Rectal smooth muscle tissue (tissue), 1 donor: ENCODE measurements around the gene MBD5.

Source experiments
- H3K27ac ChIP-seq: one replicate; pipeline ENCODE4 v1.7.0; 2013; ENCODE audit warnings: low read depth, low read length, inconsistent platforms
- H3K27me3 ChIP-seq: one replicate; pipeline ENCODE4 v1.7.0; 2013; ENCODE audit warnings: low read length; ENCODE audit not compliant: control insufficient read depth, insufficient read depth
- H3K36me3 ChIP-seq: one replicate; pipeline ENCODE4 v1.7.0; 2013; ENCODE audit warnings: low read length; ENCODE audit not compliant: control insufficient read depth, insufficient read depth
- H3K4me1 ChIP-seq: one replicate; pipeline ENCODE4 v1.7.0; 2013; ENCODE audit warnings: low read length; ENCODE audit not compliant: control insufficient read depth, insufficient read depth
- H3K4me3 ChIP-seq: one replicate; pipeline ENCODE4 v1.7.0; 2013; ENCODE audit warnings: low read length
- H3K9ac ChIP-seq: one replicate; pipeline ENCODE4 v1.7.0; 2013; ENCODE audit warnings: low read length

Gene MBD5

GRCh38 chr2:148298196-148298595 lies 277.3 kb downstream of the MBD5 start:
- no peak overlapping the region for H3K9ac ChIP-seq
- H3K4me3 ChIP-seq = no peak overlapping the region
- no peak overlapping the region for H3K27ac ChIP-seq
- H3K27me3 ChIP-seq = no peaks in the 10 kb centered on the region
- H3K4me1 ChIP-seq = no peaks in the 10 kb centered on the region
- no peaks in the 10 kb centered on the region for H3K36me3 ChIP-seq

GRCh38 chr2:148299616-148300015 lies 278.7 kb downstream of the MBD5 start:
- H3K4me3 ChIP-seq = no peak overlapping the region
- H3K4me1 ChIP-seq = no peaks in the 10 kb centered on the region
- no peak overlapping the region for H3K27ac ChIP-seq
- no peak overlapping the region for H3K9ac ChIP-seq
- no peaks in the 10 kb centered on the region for H3K27me3 ChIP-seq
- no peaks in the 10 kb centered on the region for H3K36me3 ChIP-seq

GRCh38 chr2:148300544-148300943 lies 279.7 kb downstream of the MBD5 start:
- Histone ChIP-seq H3K27me3 (no peaks in the 10 kb centered on the region), H3K36me3 (no peaks in the 10 kb centered on the region), H3K27ac (no peak overlapping the region), H3K4me3 (no peak overlapping the region), H3K9ac (no peak overlapping the region), H3K4me1 (peaks cover 3% of the 10 kb centered on the region)

GRCh38 chr2:148301362-148301761 lies 280.5 kb downstream of the MBD5 start:
- H3K27me3 ChIP-seq = no peaks in the 10 kb centered on the region
- H3K27ac ChIP-seq = no peak overlapping the region
- H3K36me3 ChIP-seq = no peaks in the 10 kb centered on the region
- no peak overlapping the region for H3K9ac ChIP-seq
- peaks cover 3% of the 10 kb centered on the region for H3K4me1 ChIP-seq
- no peak overlapping the region for H3K4me3 ChIP-seq

GRCh38 chr2:148302526-148302925 lies 281.6 kb downstream of the MBD5 start:
- H3K27me3 ChIP-seq = no peaks in the 10 kb centered on the region
- H3K4me3 ChIP-seq = no peak overlapping the region
- no peak overlapping the region for H3K9ac ChIP-seq
- no peak overlapping the region for H3K27ac ChIP-seq
- peaks cover 3% of the 10 kb centered on the region for H3K4me1 ChIP-seq
- no peaks in the 10 kb centered on the region for H3K36me3 ChIP-seq

- H3K9ac ChIP-seq = no peak overlapping the region
- H3K27me3 ChIP-seq = no peaks in the 10 kb centered on the region
- H3K4me1 ChIP-seq = peaks cover 3% of the 10 kb centered on the region
- no peak overlapping the region for H3K4me3 ChIP-seq
- no peak overlapping the region for H3K27ac ChIP-seq
- no peaks in the 10 kb centered on the region for H3K36me3 ChIP-seq
Observed at GRCh38 chr2:148303161-148303560, 282.3 kb downstream of the MBD5 start.

- no peak overlapping the region for H3K27ac ChIP-seq
Observed at GRCh38 chr2:148305476-148305875, 284.6 kb downstream of the MBD5 start.

GRCh38 chr2:148306027-148306426 lies 285.1 kb downstream of the MBD5 start:
- Histone ChIP-seq H3K4me1 (peaks cover 3% of the 10 kb centered on the region), H3K9ac (no peak overlapping the region), H3K27ac (no peak overlapping the region), H3K36me3 (no peaks in the 10 kb centered on the region), H3K27me3 (no peaks in the 10 kb centered on the region), H3K4me3 (no peak overlapping the region)

More at GRCh38 chr2:148305476-148305875, 284.6 kb downstream of the MBD5 start:
- no peaks in the 10 kb centered on the region for H3K36me3 ChIP-seq
- peaks cover 3% of the 10 kb centered on the region for H3K4me1 ChIP-seq
- no peaks in the 10 kb centered on the region for H3K27me3 ChIP-seq
- H3K4me3 ChIP-seq = no peak overlapping the region
- H3K9ac ChIP-seq = no peak overlapping the region

GRCh38 chr2:148317598-148317997 lies 296.7 kb downstream of the MBD5 start:
- Histone ChIP-seq H3K4me1 (no peaks in the 10 kb centered on the region), H3K9ac (no peak overlapping the region), H3K4me3 (no peak overlapping the region), H3K36me3 (no peaks in the 10 kb centered on the region), H3K27me3 (no peaks in the 10 kb centered on the region), H3K27ac (no peak overlapping the region)

GRCh38 chr2:148338541-148338940 lies 317.6 kb downstream of the MBD5 start:
- Histone ChIP-seq H3K4me1 (no peaks in the 10 kb centered on the region), H3K27me3 (no peaks in the 10 kb centered on the region), H3K4me3 (no peak overlapping the region), H3K27ac (no peak overlapping the region), H3K36me3 (peaks cover 2% of the 10 kb centered on the region), H3K9ac (no peak overlapping the region)

GRCh38 chr2:148342086-148342485 lies 321.2 kb downstream of the MBD5 start:
- Histone ChIP-seq H3K4me3 (no peak overlapping the region), H3K9ac (no peak overlapping the region), H3K27ac (no peak overlapping the region), H3K36me3 (peaks cover 2% of the 10 kb centered on the region), H3K4me1 (no peaks in the 10 kb centered on the region), H3K27me3 (no peaks in the 10 kb centered on the region)

GRCh38 chr2:148350199-148350598 lies 329.3 kb downstream of the MBD5 start:
- Histone ChIP-seq H3K36me3 (no peaks in the 10 kb centered on the region), H3K4me3 (no peak overlapping the region), H3K27me3 (no peaks in the 10 kb centered on the region), H3K9ac (no peak overlapping the region), H3K27ac (no peak overlapping the region), H3K4me1 (no peaks in the 10 kb centered on the region)

- H3K27ac ChIP-seq = no peak overlapping the region
- H3K27me3 ChIP-seq = no peaks in the 10 kb centered on the region
- H3K9ac ChIP-seq = no peak overlapping the region
- H3K36me3 ChIP-seq = no peaks in the 10 kb centered on the region
- H3K4me3 ChIP-seq = no peak overlapping the region
- H3K4me1 ChIP-seq = no peaks in the 10 kb centered on the region
Observed at GRCh38 chr2:148351437-148352143, 330.7 kb downstream of the MBD5 start.
